Neuron (in vitro differentiated cells): Measurements from ENCODE around the gene TANC1.

Experiments used
- H2AFZ ChIP-seq: one replicate; pipeline ENCODE4 v1.6.1; 2013; ENCODE audit warnings: low read depth, mild to moderate bottlenecking, inconsistent platforms, low read length, moderate library complexity
- H3K27me3 ChIP-seq: one replicate; pipeline ENCODE4 v1.6.1; 2013; ENCODE audit warnings: low read length; ENCODE audit not compliant: insufficient read depth
- H3K36me3 ChIP-seq: one replicate; pipeline ENCODE4 v1.6.1; 2013; ENCODE audit warnings: low read length; ENCODE audit not compliant: insufficient read depth
- H3K4me1 ChIP-seq: one replicate; pipeline ENCODE4 v1.6.1; 2013; ENCODE audit warnings: low read length; ENCODE audit not compliant: insufficient read depth
- H3K4me3 ChIP-seq: 2 replicates; pipeline ENCODE4 v1.5.1; 2013; ENCODE audit warnings: mild to moderate bottlenecking, low read length, moderate library complexity
- H3K9me3 ChIP-seq: one replicate; pipeline ENCODE4 v1.6.1; 2013; ENCODE audit warnings: low read length

Gene TANC1

DNA sequence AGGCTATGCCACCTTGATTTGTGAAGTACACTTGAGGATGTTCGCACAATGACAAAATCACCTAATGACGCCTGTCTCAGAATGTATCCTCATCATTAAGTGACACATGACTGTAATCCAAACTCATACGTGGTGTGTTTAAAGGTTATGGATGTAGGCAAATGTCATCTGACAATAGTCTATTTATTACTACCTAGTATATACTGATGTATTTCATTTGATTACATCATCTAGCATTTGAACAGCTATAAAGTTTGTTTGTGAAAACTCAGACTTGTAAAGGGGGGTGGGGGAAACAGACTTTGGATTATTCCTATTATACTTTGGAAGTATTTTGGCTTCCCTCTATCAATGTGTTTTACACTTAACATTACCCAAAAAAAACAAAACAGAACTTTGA lies 129.9 kb downstream of the TANC1 start:
- no peaks in the 10 kb centered on the region for H3K36me3 ChIP-seq
- no peaks in the 10 kb centered on the region for H3K27me3 ChIP-seq
- H3K4me3 ChIP-seq, result no peak overlapping the region
- peaks cover 2% of the 10 kb centered on the region for H3K9me3 ChIP-seq
- no peaks in the 10 kb centered on the region for H3K4me1 ChIP-seq
- no peak overlapping the region for H2AFZ ChIP-seq

DNA sequence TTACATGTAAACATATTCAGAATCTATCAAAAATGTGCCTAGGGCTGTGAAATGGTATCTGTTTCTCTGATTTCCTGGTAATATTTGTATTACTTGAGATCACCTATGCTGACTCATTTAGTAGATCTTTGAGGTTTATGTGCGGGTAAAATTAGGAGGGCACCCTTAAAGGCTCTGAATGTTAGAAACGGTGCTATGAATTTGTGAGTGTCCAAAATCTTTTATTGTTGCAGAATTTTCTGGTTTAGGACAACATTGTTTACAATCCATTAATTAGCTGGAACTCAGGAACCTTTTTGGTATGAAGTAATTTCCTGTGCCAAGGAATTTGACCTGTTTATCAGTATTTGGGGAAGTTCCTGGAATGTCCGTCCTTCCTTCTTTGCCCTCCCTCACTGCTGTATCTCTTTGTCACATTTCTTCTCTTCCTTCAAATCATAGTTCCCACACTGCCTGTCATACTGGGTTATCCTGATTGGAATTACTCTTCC lies 130.5 kb downstream of the TANC1 start:
- Histone ChIP-seq H3K9me3 (peaks cover 2% of the 10 kb centered on the region), H3K4me1 (no peaks in the 10 kb centered on the region), H3K4me3 (no peak overlapping the region), H3K36me3 (no peaks in the 10 kb centered on the region), H3K27me3 (no peaks in the 10 kb centered on the region), H2AFZ (no peak overlapping the region)

DNA sequence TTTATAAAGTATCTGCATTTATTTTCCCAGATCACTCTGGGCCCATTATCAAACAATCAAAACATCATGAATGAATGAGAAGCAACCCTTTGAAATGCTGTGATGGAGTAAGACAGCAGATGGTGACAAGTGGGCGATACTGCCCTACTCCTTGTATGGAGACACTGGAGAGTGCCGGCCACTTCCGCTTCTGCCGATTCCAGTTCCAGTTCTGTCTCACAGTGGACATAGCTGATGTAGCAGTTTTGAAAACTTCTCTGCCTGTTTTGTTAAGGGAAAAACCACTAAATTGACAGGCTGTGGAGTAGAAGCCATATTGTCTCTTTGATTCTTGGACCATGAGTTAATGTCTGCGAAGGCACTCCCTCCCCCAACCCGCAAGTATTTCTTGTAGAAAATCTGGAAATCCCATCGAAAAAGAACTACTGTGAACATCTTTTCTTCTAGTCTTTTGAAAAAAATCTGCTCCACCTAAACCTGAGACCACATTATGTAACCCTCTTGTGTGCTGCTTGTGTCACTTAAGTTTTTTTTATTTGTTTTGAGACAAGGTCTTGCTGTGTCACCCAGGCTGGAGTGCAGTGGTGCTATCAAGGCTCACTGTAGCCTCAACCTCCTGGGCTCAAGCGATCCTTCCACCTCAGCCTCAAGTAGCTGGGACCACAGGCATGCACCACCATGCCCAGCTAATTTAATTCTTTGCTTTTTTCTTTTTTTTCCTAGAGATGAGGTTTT lies 133.5 kb downstream of the TANC1 start:
- no peak overlapping the region for H2AFZ ChIP-seq
- H3K4me1 ChIP-seq, result no peaks in the 10 kb centered on the region
- H3K4me3 ChIP-seq, result no peak overlapping the region
- no peaks in the 10 kb centered on the region for H3K27me3 ChIP-seq
- H3K36me3 ChIP-seq, result no peaks in the 10 kb centered on the region
- no peaks in the 10 kb centered on the region for H3K9me3 ChIP-seq

DNA sequence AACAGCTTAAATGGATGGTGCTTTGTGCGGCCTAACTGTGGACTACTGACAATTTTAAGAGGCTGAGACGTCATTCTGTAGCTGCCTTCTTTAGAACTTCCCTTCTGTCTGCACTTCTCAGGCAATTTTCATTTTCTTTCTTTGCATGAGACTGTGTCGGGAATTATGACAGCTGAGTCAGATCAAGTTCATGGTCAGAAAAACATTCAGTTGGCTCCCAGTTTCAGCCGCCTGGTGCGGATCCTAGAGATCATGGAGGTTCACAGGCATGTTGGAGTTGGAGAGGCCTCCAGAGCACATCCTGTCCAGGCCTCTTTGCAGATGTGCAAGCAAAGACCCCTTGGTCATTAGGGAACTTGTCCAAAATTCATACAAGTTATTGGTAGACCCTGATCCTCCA lies 135.0 kb downstream of the TANC1 start:
- H3K4me1 ChIP-seq, result peaks cover 5% of the 10 kb centered on the region
- no peak overlapping the region for H2AFZ ChIP-seq
- no peaks in the 10 kb centered on the region for H3K36me3 ChIP-seq
- H3K4me3 ChIP-seq, result no peak overlapping the region
- no peaks in the 10 kb centered on the region for H3K27me3 ChIP-seq
- no peaks in the 10 kb centered on the region for H3K9me3 ChIP-seq

DNA sequence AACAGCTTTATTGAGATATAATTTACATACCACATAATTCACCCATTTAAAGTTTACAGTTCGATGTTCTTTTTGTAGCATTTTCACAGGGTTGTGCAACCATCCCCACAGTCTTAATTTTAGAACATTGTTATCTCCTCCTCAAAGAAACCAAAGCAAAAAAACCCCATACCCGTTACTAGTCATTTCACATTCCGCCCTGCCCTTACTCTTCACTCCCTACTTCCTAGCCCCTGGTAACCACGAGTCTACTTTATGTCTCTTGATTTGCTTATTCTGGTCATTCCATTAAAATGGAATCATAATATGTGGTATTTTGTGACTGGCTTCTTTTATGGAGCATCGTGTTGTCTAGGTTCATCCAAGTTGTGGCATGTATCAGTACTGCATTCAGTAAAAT lies 137.7 kb downstream of the TANC1 start:
- no peak overlapping the region for H2AFZ ChIP-seq
- no peak overlapping the region for H3K4me3 ChIP-seq
- peaks cover 5% of the 10 kb centered on the region for H3K4me1 ChIP-seq
- H3K9me3 ChIP-seq, result no peaks in the 10 kb centered on the region
- H3K36me3 ChIP-seq, result no peaks in the 10 kb centered on the region
- H3K27me3 ChIP-seq, result no peaks in the 10 kb centered on the region

DNA sequence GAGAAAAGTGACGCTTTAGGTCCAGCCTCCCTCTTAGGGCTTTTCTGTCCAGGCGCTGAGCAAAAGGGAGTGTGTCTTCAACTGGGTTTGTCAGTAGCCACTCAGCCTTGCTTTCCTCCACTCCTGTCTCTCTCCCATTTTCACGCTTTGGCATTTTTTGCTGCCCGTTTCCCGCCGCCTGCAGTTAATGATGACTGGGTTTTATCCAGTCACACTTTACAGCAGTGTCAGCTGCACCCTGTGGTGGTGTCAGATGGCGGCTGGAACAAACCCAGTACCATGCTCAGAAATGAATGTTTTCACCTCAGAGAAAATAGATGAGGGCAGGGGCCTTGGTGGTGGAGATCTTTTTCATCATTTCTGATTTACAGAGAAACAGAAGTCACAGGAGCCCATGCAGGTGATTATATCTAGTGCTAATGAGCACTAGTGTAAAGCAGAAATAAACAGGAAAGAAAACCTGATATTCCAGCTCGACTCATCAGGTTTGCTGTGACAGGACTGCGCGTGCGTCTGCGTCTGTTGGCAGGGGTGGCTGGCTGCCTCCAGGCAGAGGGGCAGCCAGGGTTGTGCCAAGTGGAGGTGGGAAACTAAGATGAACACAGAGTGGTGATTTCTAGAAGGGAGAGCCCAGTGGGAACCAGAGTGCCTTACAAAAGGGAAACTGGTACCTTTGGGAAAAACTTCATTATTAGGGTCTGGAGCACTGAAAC lies 139.9 kb downstream of the TANC1 start:
- Histone ChIP-seq H2AFZ (no peak overlapping the region), H3K27me3 (no peaks in the 10 kb centered on the region), H3K4me1 (peaks cover 5% of the 10 kb centered on the region), H3K9me3 (no peaks in the 10 kb centered on the region), H3K4me3 (no peak overlapping the region), H3K36me3 (no peaks in the 10 kb centered on the region)

DNA sequence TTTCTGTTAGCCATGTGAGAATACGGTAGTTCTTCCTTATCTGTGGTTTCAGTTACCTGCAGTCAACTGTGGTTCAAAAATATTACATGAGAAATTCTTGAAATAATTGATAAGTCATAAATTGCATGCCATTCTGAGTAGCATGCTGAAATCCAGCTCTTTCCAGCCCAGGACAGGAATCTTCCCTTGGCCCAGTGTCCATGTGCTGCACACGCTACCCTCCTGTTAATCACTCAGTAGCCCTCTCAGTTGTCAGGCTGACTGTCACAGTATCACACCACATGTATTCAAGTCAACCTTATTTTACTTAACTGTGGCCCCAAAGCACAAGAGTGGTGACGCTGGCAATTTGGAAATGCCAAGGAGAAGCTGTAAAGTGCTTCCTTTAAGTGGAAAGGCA lies 141.1 kb downstream of the TANC1 start:
- Histone ChIP-seq H3K4me3 (no peak overlapping the region), H3K27me3 (no peaks in the 10 kb centered on the region), H3K4me1 (peaks cover 5% of the 10 kb centered on the region), H3K36me3 (no peaks in the 10 kb centered on the region), H3K9me3 (no peaks in the 10 kb centered on the region), H2AFZ (no peak overlapping the region)

DNA sequence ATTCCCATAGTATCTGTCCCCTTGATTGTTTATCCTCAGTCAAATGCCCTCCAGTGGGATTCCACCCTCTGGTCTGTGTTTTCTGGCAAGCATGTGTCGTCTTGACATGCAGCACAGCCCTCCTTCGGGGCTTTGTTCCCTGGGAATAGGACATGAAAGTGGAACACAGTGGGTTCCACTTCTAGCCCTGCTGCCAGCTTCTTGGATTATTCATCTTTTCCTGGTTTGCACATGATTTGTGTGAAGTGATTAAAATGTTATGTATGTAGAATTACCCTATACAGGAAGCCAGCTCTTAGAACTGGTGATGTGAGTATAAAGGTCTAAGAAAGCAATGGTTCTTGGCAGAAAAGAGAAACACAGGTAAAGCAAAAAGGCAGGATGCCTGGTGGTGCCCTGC lies 142.3 kb downstream of the TANC1 start:
- no peak overlapping the region for H3K4me3 ChIP-seq
- H3K4me1 ChIP-seq, result peaks cover 5% of the 10 kb centered on the region
- no peak overlapping the region for H2AFZ ChIP-seq
- no peaks in the 10 kb centered on the region for H3K27me3 ChIP-seq
- no peaks in the 10 kb centered on the region for H3K36me3 ChIP-seq
- no peaks in the 10 kb centered on the region for H3K9me3 ChIP-seq

DNA sequence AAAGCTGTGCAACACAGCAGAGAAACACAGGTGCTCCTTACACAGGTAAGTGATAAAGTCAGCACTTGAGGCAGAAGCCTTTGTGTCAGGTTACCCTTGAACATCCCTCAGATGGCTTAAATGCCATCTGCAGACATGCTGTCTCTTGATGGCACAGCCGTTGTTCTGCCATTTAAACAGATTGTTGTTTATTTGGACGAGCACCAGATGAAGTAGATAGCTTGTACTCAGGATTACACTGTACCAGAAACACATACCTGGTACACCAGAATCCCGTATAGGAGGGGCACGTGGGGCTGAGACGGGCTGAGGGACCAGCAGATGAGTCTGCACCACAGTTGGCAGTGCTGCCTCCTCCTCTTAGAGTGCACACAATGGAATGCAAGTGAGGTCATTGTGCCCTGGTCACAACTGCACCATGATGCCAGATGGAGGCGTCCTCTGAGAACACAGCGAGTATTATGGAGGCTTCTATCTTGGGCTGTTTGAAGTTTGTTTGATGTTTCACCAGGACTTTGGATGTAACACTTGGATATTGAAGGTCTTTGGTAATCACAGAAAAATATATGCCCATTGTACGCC lies 143.0 kb downstream of the TANC1 start:
- Histone ChIP-seq H3K4me3 (no peak overlapping the region), H3K9me3 (no peaks in the 10 kb centered on the region), H2AFZ (no peak overlapping the region), H3K36me3 (no peaks in the 10 kb centered on the region), H3K4me1 (peaks cover 5% of the 10 kb centered on the region), H3K27me3 (no peaks in the 10 kb centered on the region)

DNA sequence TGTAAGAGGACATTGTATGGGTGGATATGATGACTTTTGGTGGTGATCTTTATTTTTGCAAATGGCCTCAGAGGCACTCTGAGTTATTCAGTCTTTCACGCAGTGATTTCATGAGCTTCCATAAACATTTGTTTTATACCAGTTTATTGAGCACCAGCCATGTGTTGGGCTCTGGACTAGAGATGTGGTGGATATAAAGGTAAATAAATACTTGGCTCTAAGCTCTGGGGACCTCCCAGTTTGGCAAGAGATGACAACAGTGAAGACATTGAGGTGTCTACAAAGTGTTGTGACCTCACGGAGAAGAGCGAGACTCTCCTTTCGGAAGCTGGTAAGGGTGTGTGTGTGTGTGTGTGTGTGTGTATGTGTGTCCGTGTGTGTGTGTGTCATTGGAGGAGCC lies 146.4 kb downstream of the TANC1 start:
- H3K9me3 ChIP-seq, result no peaks in the 10 kb centered on the region
- H2AFZ ChIP-seq, result no peak overlapping the region
- no peak overlapping the region for H3K4me3 ChIP-seq
- peaks cover 3% of the 10 kb centered on the region for H3K4me1 ChIP-seq
- H3K36me3 ChIP-seq, result no peaks in the 10 kb centered on the region
- no peaks in the 10 kb centered on the region for H3K27me3 ChIP-seq

DNA sequence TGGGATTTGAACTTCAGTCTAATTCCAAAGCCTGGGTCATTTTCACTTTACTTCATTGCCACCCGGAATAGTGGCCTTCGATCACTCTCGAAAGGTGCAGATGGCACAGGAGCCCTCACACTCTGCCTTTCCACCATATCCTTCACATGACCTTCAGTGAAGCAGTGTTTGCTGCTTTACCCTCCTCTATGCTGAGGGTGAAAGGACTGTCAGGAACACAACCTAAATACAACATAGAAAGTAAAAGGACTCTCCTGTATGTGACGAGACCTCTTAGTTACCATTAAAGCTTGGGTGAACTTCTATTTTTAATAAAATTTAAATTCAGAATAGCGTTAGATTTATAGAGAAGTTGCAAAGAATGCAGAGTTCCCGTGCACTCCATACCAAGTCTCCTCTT lies 148.5 kb downstream of the TANC1 start:
- Histone ChIP-seq H3K4me1 (peaks cover 3% of the 10 kb centered on the region), H3K36me3 (no peaks in the 10 kb centered on the region), H3K9me3 (no peaks in the 10 kb centered on the region), H3K4me3 (no peak overlapping the region), H3K27me3 (no peaks in the 10 kb centered on the region), H2AFZ (no peak overlapping the region)

DNA sequence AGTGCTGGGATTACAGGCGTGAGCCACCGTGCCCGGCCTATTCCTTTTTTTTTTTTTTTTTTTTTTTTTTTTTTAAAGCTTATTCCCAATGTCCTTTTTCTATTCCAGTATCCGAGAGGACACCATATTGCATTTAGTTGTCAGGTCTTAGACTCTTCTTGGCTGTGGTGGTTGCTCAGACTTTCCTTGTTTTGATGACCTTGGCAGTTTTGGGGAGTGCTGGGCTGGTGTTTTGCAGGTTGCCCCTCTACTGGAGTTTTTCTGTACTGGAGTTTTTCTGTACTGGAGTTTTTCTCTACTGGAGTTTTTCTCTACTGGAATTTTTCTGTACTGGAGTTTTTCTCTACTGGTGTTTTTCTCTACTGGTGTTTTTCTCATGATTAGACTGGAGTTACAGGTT lies 149.2 kb downstream of the TANC1 start:
- Histone ChIP-seq H2AFZ (no peak overlapping the region), H3K4me1 (peaks cover 3% of the 10 kb centered on the region), H3K27me3 (no peaks in the 10 kb centered on the region), H3K36me3 (no peaks in the 10 kb centered on the region), H3K9me3 (no peaks in the 10 kb centered on the region), H3K4me3 (no peak overlapping the region)

DNA sequence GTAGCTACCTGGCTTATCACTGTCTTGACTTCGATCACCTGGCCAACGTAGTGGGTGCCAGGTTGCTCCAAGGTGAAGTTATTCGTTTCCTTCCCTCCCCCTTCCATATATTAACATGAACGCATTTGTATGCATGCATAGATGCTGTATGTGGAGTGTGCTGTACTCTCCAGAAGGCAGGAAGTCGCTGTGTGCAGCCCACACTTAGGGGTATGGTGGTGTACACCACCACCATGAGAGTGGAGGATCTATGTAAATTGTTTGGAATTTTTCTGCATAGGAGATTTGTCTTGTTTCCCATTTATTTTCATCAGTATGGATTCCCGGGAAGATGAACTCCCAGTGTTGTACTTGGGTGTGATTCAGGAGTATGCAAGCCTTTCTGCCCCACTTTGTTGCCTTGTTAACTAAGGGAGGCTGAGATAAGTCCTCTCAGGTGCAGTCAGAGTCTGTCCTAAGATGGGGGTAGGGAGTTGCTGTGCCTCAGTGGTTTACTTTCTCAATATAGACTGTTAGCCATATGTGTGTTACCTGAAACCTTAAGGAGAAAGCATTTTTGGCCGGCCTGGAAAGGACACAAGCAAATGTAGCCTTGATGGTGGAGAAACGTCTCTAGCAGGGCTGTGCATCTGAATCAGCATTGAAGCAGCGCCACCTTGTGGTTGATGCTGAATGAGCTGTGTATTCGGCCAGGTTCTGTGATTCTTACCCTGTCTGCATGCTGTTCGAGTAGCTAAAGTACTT lies 149.8 kb downstream of the TANC1 start:
- H2AFZ ChIP-seq, result no peak overlapping the region
- H3K9me3 ChIP-seq, result no peaks in the 10 kb centered on the region
- peaks cover 3% of the 10 kb centered on the region for H3K4me1 ChIP-seq
- H3K4me3 ChIP-seq, result no peak overlapping the region
- H3K36me3 ChIP-seq, result no peaks in the 10 kb centered on the region
- H3K27me3 ChIP-seq, result no peaks in the 10 kb centered on the region
